ENCODE results near the gene CTDNEP1. TPM values are rescaled to one million over a fixed set of nuclear protein-coding genes. Genes with fewer than 3 reads are reported as not detected.

CTDNEP1 gene
- total and polyA plus RNA-seq, 2 of the 4 experiments (the other 2 are of a cell fraction) = 23.8 to 132 TPM

DNA sequence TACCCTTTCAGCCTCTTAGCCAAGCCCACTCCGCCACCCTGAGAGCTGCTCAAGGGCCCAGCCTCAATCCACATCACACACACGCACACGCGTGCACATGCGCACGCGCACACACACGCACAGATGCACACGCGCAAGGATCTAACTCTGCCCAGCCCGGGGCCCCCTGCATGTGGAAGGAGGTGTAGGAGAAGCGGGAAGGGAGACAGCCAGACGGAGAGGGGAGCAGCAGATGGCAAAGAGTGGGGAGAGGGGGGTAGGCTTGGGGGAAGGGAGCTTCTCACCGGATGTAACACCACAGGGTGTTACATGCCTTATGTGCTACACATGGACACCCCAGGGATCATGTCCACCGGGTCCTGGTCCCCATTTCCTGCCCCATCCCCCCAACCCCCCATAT is 47.2 kb downstream of the CTDNEP1 start:
- ATAC-seq (ENCODE audit: low read depth) (no peak), DNase-seq (no peak)
- Histone ChIP-seq H2BK120ac (ENCODE audit: low read depth, low read length) (no peak overlapping the region), H2BK15ac (ENCODE audit: low read depth, low read length) (no peak overlapping the region), H3K23ac (ENCODE audit: low read depth, low read length) (no peak overlapping the region), H3K79me1 (ENCODE audit: low read depth in 1 of 2, low read length in 2 of 2) (peaks cover 13 to 64% of the 10 kb centered on the region in 2 experiments), H3K4me3 (ENCODE audit: insufficient read depth, low read depth, low read length) (no peak overlapping the region), H3K4me1 (ENCODE audit: control insufficient read depth, insufficient read depth, low read length) (peaks cover 9% of the 10 kb centered on the region), H4K20me1 (ENCODE audit: insufficient read depth, low read length) (peaks cover 32% of the 10 kb centered on the region), H3K9ac (ENCODE audit: low read depth, low read length) (no peak overlapping the region), H2BK5ac (ENCODE audit: low read depth, low read length, poor library complexity, severe bottlenecking) (no peak overlapping the region), H3K4ac (ENCODE audit: low read depth, low read length) (no peak overlapping the region), H3K56ac (ENCODE audit: extremely low read depth, insufficient read depth, low read length) (no peak overlapping the region), H4K5ac (ENCODE audit: low read depth, low read length) (no peak overlapping the region), H3K27ac (ENCODE audit: insufficient read depth, low read length) (no peak overlapping the region), H3K4me2 (ENCODE audit: low read depth, low read length) (no peak overlapping the region; the same call in 1 of the 2 replicates), H3K27me3 (ENCODE audit: control insufficient read depth, insufficient read depth, low read length) (no peaks in the 10 kb centered on the region), H3K9me1 (ENCODE audit: insufficient read depth, low read length) (peaks cover 13% of the 10 kb centered on the region), H2BK20ac (ENCODE audit: low read depth, low read length) (no peak overlapping the region), H4K8ac (ENCODE audit: low read depth in 2 of 2, low read length in 2 of 2) (peak overlapping the region in 1 of 2 experiments; percentile 59; a peak in 2 of 4 replicates), H3K36me3 (ENCODE audit: control insufficient read depth, insufficient read depth, low read length) (peaks cover 21% of the 10 kb centered on the region), H2AK9ac (replicated peaks; ENCODE audit: low read depth, low read length, poor library complexity) (peak overlapping the region; percentile 56), H3K9me3 (ENCODE audit: control insufficient read depth, insufficient read depth, low read length) (no peaks in the 10 kb centered on the region), H4K91ac (ENCODE audit: insufficient read depth, low read depth, low read length) (no peak overlapping the region), H2AK5ac (ENCODE audit: low read depth, low read length) (peak overlapping the region; percentile 29; the same call in 1 of the 2 replicates), H3K18ac (ENCODE audit: low read depth, low read length) (no peak overlapping the region), H3K14ac (replicated peaks; ENCODE audit: low read depth, low read length) (no peak overlapping the region), H2AFZ (replicated peaks; ENCODE audit: low read length, poor library complexity) (no peak overlapping the region)
- ChIA-PET CTCF (no interaction called here), POLR2A (ENCODE audit: unreplicated experiment) (no interaction called here)
- intact Hi-C loops (cut with micrococcal nuclease) (no loop called here), dilution Hi-C loops (cut with HindIII; ENCODE audit: low sequenced_read_pairs, unreplicated experiment) (no loop called here), in situ Hi-C loops (cut with MboI; ENCODE audit: low sequenced_read_pairs) (no loop called here)
- TF ChIP-seq SMC3 (IDR thresholded peaks at IDR 0.05; ENCODE audit: low read depth, low read length) (no peak), NFE2L2 (IDR thresholded peaks at IDR 0.05; ENCODE audit: low read depth, low read length) (no peak), RFX5 (IDR thresholded peaks at IDR 0.05; ENCODE audit: low read depth, low read length) (no peak), MAFK (IDR thresholded peaks at IDR 0.05; ENCODE audit: low read depth, low read length) (no peak), BHLHE40 (IDR thresholded peaks at IDR 0.05; ENCODE audit: low read depth, low read length) (no peak), CHD1 (IDR thresholded peaks at IDR 0.05; ENCODE audit: low read depth, low read length) (no peak), RCOR1 (IDR thresholded peaks at IDR 0.05; ENCODE audit: insufficient replicate concordance, low read length) (no peak), MAZ (IDR thresholded peaks at IDR 0.05; ENCODE audit: borderline replicate concordance, low read depth, low read length) (no peak), POLR2A (IDR thresholded peaks at IDR 0.05; ENCODE audit: low read depth, low read length) (no peak), MXI1 (IDR thresholded peaks at IDR 0.05; ENCODE audit: borderline replicate concordance, low read depth, low read length) (no peak), FOS (IDR thresholded peaks at IDR 0.05; ENCODE audit: low read depth, low read length) (no peak), CEBPB (IDR thresholded peaks at IDR 0.05; ENCODE audit: low read depth, low read length) (no peak), RAD21 (IDR thresholded peaks at IDR 0.05; ENCODE audit: low read length) (no peak)
- TF ChIP-seq, protein P1, sequence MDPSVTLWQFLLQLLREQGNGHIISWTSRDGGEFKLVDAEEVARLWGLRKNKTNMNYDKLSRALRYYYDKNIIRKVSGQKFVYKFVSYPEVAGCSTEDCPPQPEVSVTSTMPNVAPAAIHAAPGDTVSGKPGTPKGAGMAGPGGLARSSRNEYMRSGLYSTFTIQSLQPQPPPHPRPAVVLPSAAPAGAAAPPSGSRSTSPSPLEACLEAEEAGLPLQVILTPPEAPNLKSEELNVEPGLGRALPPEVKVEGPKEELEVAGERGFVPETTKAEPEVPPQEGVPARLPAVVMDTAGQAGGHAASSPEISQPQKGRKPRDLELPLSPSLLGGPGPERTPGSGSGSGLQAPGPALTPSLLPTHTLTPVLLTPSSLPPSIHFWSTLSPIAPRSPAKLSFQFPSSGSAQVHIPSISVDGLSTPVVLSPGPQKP (IDR thresholded peaks at IDR 0.05; ENCODE audit: borderline replicate concordance, low read depth, low read length) = no peak
- TF ChIP-seq, protein P2, sequence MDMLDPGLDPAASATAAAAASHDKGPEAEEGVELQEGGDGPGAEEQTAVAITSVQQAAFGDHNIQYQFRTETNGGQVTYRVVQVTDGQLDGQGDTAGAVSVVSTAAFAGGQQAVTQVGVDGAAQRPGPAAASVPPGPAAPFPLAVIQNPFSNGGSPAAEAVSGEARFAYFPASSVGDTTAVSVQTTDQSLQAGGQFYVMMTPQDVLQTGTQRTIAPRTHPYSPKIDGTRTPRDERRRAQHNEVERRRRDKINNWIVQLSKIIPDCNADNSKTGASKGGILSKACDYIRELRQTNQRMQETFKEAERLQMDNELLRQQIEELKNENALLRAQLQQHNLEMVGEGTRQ (IDR thresholded peaks at IDR 0.05; ENCODE audit: low read depth, low read length) = no peak
- TF ChIP-seq, protein P3, sequence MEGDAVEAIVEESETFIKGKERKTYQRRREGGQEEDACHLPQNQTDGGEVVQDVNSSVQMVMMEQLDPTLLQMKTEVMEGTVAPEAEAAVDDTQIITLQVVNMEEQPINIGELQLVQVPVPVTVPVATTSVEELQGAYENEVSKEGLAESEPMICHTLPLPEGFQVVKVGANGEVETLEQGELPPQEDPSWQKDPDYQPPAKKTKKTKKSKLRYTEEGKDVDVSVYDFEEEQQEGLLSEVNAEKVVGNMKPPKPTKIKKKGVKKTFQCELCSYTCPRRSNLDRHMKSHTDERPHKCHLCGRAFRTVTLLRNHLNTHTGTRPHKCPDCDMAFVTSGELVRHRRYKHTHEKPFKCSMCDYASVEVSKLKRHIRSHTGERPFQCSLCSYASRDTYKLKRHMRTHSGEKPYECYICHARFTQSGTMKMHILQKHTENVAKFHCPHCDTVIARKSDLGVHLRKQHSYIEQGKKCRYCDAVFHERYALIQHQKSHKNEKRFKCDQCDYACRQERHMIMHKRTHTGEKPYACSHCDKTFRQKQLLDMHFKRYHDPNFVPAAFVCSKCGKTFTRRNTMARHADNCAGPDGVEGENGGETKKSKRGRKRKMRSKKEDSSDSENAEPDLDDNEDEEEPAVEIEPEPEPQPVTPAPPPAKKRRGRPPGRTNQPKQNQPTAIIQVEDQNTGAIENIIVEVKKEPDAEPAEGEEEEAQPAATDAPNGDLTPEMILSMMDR (conservative IDR thresholded peaks at IDR 0.05; ENCODE audit: low read depth, low read length) = no peak
- WGBS, 2 experiments (ENCODE audit: extremely low coverage in 2 of 2, insufficient read length in 1 of 2) = 50% methylated on average over 2 of the region's 15 CpGs; no CpG with 5 or more reads in 1 of the 2 experiments
- no TSS peak for BruUV-seq (replicated peaks)
